Activated T-cell treated with anti-CD3 and anti-CD28 coated beads, Interleukin-2, amount 50 U/mL, for 1 hour (primary cell): ENCODE data around the gene TAS2R50.

Source experiments
- DNase-seq: peaks from one replicate; pipeline ENCODE4 v3.0.0-alpha.2; 2020

TAS2R50 gene

GRCh38 chr12:10943167-10943566, 43.5 kb downstream of the TAS2R50 start:
- DNase-seq = no peak

- peak; percentile 11 for DNase-seq
These were observed 44.6 kb downstream of the TAS2R50 start for GRCh38 chr12:10941916-10942607.

GRCh38 chr12:10941369-10941768, 45.3 kb downstream of the TAS2R50 start:
- DNase-seq = no peak

GRCh38 chr12:10940389-10940788, 46.3 kb downstream of the TAS2R50 start:
- no peak for DNase-seq

- DNase-seq = no peak
These were observed 47.5 kb downstream of the TAS2R50 start, which contains the start of gene TAS2R14 for GRCh38 chr12:10939163-10939562. TSS of gene TAS2R14 (minus strand) at chr12:10939263. CDS start at chr12:10939207, 56 bp downstream.

GRCh38 chr12:10936506-10936905, 50.2 kb downstream of the TAS2R50 start:
- no peak for DNase-seq
